GM12864 (cell line): Measurements from ENCODE around the gene FOXI2.

Source experiments
- DNase-seq: peaks from one replicate; pipeline ENCODE4 v3.0.0-alpha.2; 2011; ENCODE audit warnings: low read depth
- H3K4me3 ChIP-seq: 2 replicates; pipeline ENCODE4 v1.5.1; 2011; ENCODE audit warnings: mild to moderate bottlenecking, low read depth, low read length, control low read depth
- CTCF ChIP-seq: IDR thresholded peaks from 2 replicates; pipeline ENCODE4 v1.5.1; 2011; ENCODE audit warnings: low read depth, mild to moderate bottlenecking, moderate library complexity, low read length, control low read depth, inconsistent platforms; ENCODE audit errors: missing control alignments

FOXI2 gene

GRCh38 chr10:127759276-127759675 lies 22.3 kb downstream of the FOXI2 start:
- TF ChIP-seq CTCF = no peak
- H3K4me3 ChIP-seq = no peak overlapping the region
- DNase-seq = no peak

GRCh38 chr10:127762925-127763324 lies 25.9 kb downstream of the FOXI2 start:
- TF ChIP-seq CTCF = no peak
- H3K4me3 ChIP-seq = no peak overlapping the region
- DNase-seq = no peak

DNA sequence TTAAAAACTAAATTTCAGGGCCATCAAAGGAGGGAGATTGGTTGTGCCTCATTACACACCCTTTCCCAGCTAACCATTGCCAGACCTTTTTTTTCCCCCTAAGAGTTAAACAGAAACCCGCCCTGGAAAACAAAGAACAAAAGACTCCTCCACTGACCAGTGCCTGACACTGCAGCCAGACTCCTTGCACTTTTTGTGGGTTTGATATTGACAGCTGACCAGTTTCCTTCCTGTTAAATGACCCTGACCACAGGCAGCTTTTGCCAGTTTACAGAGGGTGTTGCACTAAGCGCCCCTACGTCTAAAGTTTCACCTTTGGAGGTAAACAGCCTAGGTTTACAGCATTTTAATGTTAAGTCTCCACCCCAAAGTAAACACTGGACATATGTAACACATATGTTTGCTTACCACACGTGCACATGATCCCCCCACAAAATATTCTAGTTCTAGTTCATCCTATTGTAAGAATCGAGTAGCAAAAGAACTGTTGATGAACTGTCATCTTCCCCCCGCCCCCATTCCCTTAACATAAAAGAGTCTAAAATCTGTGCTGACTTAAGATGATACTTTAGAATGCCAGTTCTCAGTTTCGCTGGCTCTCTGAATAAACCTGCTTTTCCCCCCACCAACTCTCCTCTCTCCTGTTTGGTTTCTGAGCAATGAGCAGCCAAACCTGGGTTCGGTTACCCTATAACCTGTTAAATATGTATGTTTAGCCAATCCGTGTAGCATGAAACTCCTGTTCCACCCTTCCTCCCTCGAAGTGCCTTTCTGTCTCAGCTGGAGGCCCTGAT lies 38.0 kb downstream of the FOXI2 start:
- no peak overlapping the region for H3K4me3 ChIP-seq
- no peak for TF ChIP-seq CTCF
- no peak for DNase-seq

DNA sequence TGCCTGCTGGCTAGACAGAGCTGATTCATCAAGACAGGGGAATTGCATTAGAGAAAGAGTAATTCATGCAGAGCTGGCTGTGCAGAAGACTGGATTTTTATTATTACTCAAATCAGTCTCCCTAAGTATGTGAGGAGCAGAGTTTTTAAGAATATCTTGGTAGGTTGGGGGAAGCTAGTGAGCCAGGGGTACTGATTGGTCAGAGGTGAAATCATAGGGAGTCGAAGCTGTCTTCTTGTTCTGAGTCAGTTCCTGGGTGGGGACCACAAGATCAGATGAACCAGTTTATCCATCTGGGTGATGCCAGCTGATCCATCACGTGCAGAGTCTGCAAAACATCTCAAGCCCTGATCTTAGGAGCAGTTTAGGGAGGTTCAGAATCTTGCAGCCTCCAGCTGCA lies 39.8 kb downstream of the FOXI2 start:
- TF ChIP-seq CTCF = no peak
- no peak overlapping the region for H3K4me3 ChIP-seq
- DNase-seq = no peak

GRCh38 chr10:127781412-127781811 lies 44.4 kb downstream of the FOXI2 start:
- TF ChIP-seq CTCF = no peak
- DNase-seq = no peak

DNA sequence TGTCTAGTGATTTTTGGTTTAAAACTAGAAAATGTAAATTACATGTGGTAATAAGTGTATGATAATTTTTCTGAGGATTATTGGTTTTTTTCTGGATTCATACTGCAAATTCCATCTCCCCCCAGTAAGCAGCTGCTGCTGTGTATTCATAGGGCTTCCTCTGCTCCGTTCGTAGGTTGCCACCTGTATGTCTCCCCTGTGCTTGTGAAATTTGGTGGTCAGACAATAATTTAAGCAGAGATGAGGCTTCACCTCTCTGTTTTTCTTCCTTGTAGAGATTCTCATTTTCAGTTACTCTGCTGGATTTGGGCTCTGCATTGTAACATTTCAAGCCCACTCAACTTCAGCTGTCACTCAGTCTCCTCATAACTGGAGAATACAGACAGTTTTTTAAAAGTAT lies 50.9 kb downstream of the FOXI2 start:
- no peak for TF ChIP-seq CTCF
- DNase-seq = no peak
- H3K4me3 ChIP-seq = no peak overlapping the region

More at GRCh38 chr10:127781412-127781811, 44.4 kb downstream of the FOXI2 start:
- no peak overlapping the region for H3K4me3 ChIP-seq

GRCh38 chr10:127790066-127790624 lies 53.2 kb downstream of the FOXI2 start:
- DNase-seq = no peak
- no peak overlapping the region for H3K4me3 ChIP-seq
- no peak for TF ChIP-seq CTCF
